Measurements from ENCODE around the gene CDH26. TPM values are rescaled to one million over a fixed set of nuclear protein-coding genes. Genes with fewer than 3 reads are reported as not detected.

The CDH26 gene
- total and polyA plus RNA-seq, 3 donors from 2014 or later, result 1.7 to 3.5 (median 2.0) TPM

DNA sequence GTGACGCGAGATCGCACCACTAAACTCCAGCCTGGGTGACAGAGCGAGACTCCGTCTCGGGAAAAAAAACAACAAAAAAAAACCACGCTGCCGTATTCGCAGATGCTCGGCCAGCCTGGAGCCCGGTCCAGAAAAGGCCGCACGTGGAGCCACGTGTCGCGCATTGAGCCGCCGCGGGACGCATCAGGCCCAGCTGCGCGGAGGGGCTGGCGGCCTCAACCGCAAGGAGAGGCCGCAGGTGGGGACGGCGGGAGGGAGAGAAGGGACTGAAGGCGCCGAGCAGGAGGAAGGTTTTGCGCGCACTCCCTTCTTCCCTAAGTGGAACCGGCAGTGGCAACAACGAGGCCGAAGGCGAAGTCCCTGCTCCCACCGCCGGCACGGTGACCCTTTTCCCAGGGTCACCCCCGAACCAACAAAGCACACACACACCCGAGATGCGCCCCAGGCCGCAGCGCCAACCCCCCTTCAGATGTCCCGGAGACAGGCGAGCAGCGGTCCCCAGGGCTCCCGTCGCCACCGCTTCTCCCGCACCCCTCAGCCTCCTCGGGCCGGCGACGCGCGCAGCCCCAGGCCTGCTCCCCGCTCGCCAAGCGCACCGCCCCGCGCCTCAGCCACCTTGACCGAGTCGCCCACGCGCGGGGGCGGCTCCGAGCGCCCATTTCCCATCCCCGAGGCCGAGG is 25.5 kb upstream of the CDH26 start:
- DNase-seq, result no peak
- H3K4me1 ChIP-seq, result peaks cover 3% of the 10 kb centered on the region
- intact Hi-C loops (cut with DNase I; ENCODE audit: low total_unique reads), result no loop called here
- H3K27ac ChIP-seq, result peak overlapping the region; percentile 63 to 89
- WGBS, 2 donors, result 67 to 78% methylated on average over 60 to 71 of the region's 72 CpGs
- H3K36me3 ChIP-seq (ENCODE audit: low read depth, missing control alignments), result no peaks in the 10 kb centered on the region
- peak overlapping the region; percentile 70 to 79 for H3K4me3 ChIP-seq
- no peaks in the 10 kb centered on the region for H3K9me3 ChIP-seq
- TF ChIP-seq, protein P1, sequence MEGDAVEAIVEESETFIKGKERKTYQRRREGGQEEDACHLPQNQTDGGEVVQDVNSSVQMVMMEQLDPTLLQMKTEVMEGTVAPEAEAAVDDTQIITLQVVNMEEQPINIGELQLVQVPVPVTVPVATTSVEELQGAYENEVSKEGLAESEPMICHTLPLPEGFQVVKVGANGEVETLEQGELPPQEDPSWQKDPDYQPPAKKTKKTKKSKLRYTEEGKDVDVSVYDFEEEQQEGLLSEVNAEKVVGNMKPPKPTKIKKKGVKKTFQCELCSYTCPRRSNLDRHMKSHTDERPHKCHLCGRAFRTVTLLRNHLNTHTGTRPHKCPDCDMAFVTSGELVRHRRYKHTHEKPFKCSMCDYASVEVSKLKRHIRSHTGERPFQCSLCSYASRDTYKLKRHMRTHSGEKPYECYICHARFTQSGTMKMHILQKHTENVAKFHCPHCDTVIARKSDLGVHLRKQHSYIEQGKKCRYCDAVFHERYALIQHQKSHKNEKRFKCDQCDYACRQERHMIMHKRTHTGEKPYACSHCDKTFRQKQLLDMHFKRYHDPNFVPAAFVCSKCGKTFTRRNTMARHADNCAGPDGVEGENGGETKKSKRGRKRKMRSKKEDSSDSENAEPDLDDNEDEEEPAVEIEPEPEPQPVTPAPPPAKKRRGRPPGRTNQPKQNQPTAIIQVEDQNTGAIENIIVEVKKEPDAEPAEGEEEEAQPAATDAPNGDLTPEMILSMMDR (IDR thresholded peaks at IDR 0.05), result no peak
- TF ChIP-seq POLR2A (IDR thresholded peaks at IDR 0.05), result no peak
- no peaks in the 10 kb centered on the region for H3K27me3 ChIP-seq

DNA sequence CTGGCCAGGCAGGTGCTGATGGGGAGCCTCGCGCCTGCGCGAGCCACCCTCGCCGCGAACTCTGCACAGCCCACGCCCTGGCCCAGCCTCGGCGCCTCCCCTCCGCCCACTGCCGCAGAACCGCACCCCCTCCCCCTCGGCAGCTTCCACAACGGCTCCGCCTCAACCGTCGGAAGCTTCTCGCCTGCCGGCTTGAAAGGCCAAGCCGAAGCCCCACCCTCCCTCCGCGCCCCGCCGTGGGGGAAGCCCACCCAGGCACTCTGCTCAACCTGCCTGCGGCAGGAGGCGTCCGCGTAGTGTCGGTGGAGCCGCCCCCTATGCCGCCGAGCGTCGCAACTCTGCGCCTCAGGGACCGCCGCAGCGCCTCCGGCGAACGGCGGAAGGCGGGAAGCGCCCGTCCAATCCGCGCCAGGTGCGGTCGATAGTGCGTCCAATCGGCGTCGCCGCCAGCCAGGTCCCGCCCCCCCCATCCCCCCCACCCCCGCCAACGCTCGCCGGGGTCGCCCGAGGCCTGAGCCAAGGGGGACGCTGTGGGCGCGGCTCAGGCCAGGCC is 24.9 kb upstream of the CDH26 start, which contains the start of gene SYCP2:
Gene SYCP2, minus strand, starts transcription at position 342 of the 553 bp plus-strand sequence. CDS start 11,224 bp downstream, outside the sequence.
- intact Hi-C loops (cut with DNase I; ENCODE audit: low total_unique reads), result no loop called here
- peak within 1 kb of the TSS; percentile 63 to 89 for H3K27ac ChIP-seq
- H3K9me3 ChIP-seq, result no peaks in the 10 kb centered on the region
- peak within 1 kb of the TSS; percentile 70 to 79 for H3K4me3 ChIP-seq
- no peak for TF ChIP-seq POLR2A (IDR thresholded peaks at IDR 0.05)
- TF ChIP-seq, protein P1 (IDR thresholded peaks at IDR 0.05), result no peak
- DNase-seq, result peak; percentile 67
- peaks cover 4% of the 10 kb centered on the region for H3K4me1 ChIP-seq
- no peaks in the 10 kb centered on the region for H3K27me3 ChIP-seq
- 34 to 53% methylated on average over 3 to 44 of the region's 65 CpGs for WGBS, 2 donors
- no peaks in the 10 kb centered on the region for H3K36me3 ChIP-seq (ENCODE audit: low read depth, missing control alignments)

DNA sequence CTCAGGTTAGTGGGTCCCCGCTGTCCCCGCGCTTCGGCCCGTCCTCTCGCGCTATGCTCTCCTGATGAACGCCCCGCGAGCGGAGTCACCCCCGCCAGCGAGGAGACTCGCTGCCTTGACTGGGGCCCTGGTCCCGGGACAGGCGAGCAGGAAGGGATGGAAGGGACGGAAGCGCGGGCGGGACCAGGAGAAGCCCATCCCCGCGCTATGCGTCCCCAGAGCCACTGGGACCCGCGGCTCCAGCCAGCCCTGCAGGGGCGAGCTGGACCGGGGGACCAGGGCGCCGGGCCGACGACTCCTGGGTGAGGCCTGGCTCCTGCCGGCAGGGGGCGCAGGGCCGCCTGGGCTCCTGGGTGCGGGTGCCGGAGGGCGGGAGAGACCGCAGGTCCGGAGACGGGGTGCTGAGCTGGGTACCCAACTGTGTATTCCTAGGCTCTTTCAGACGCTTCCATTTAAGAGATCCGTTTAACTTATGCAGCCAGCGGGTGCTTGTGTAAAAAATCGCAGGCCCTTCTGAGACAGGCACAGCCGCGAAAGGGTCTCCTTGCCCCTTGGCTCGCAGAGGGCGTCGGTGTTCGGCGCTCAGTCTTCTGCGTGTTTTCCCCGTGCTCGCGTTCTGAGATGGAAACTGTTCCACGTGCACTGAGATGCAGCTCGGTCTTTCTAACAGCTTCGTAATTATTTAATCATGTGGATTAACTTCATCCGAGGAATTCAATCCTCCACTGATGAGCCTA is 24.2 kb upstream of the CDH26 start:
- peak; percentile 84 for DNase-seq
- H3K27me3 ChIP-seq, result no peaks in the 10 kb centered on the region
- peak overlapping the region; percentile 63 to 89 for H3K27ac ChIP-seq
- peak overlapping the region; percentile 70 to 79 for H3K4me3 ChIP-seq
- TF ChIP-seq POLR2A (IDR thresholded peaks at IDR 0.05), result no peak
- TF ChIP-seq, protein P1 (IDR thresholded peaks at IDR 0.05), result peak; percentile 84 to 92 (median 85)
- H3K9me3 ChIP-seq, result no peaks in the 10 kb centered on the region
- 6 to 7% methylated on average over 17 to 58 of the region's 59 CpGs for WGBS, 2 donors
- H3K4me1 ChIP-seq, result peaks cover 9% of the 10 kb centered on the region
- intact Hi-C loops (cut with DNase I; ENCODE audit: low total_unique reads), result no loop called here
- no peaks in the 10 kb centered on the region for H3K36me3 ChIP-seq (ENCODE audit: low read depth, missing control alignments)

DNA sequence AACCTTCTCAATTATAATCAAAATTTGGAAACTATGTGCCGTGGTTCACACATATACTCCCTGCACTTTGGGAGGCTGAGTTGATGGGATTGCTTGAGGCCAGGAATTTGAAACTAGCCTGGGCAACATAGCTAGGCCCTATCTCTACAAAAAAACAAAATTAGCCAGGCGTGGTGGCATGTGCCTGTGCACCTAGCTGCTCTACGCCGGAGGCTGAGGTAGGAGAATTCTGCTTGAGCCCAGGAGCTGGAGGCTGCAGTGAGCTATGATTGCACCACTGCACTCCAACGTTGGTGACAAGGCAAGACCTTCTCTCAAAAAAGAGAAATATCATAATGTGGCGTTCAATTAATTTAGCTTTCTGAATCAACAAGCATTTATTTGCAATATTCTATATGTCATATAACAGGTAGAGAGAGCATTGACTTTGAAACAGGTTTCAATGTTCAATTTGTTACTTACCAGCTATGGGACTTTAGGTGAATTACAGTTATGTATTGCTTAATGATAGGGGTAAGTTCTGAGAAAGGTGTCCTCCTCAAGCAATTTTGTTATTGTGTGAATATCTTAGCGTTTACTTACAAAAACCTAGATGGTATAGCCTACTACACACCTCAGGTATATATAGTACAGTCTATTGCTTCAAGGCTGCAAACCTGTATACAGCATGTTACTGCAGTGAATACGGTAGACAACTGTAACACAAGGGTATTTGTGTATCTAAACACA is 22.6 kb upstream of the CDH26 start:
- Histone ChIP-seq H3K27me3 (no peaks in the 10 kb centered on the region), H3K4me3 (no peak overlapping the region), H3K36me3 (ENCODE audit: low read depth, missing control alignments) (no peaks in the 10 kb centered on the region), H3K9me3 (no peaks in the 10 kb centered on the region), H3K27ac (no peak overlapping the region), H3K4me1 (peaks cover 9% of the 10 kb centered on the region)
- no peak for DNase-seq
- 91 to 94% methylated on average over 8 of the region's 8 CpGs for WGBS, 2 donors
- intact Hi-C loops (cut with DNase I; ENCODE audit: low total_unique reads), result no loop called here
- no peak for TF ChIP-seq POLR2A (IDR thresholded peaks at IDR 0.05)
- TF ChIP-seq, protein P1 (IDR thresholded peaks at IDR 0.05), result no peak
